ENCODE data around the gene C17orf114.

Gene C17orf114

DNA sequence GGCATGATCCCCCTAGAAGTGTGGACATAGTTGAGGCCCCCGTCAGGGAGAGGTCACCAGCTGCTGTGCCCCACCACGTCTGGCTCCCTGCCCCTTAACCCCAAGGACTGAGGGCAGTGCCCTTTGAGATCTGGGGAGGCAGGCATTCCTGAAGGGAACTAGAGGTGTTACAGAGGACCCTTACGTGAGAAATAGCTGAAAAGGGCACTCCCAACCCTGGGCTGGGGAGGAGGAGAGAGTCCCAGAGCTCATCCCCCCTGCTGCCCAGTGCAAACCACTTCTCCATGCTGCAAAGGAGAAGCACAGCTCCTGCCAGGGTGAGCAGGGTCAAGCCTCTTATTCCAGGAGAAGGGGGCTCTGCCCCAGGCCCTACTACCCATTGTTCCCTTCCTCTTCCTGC is 20.7 kb upstream of the C17orf114 start:
- DNase-seq = no peak

DNA sequence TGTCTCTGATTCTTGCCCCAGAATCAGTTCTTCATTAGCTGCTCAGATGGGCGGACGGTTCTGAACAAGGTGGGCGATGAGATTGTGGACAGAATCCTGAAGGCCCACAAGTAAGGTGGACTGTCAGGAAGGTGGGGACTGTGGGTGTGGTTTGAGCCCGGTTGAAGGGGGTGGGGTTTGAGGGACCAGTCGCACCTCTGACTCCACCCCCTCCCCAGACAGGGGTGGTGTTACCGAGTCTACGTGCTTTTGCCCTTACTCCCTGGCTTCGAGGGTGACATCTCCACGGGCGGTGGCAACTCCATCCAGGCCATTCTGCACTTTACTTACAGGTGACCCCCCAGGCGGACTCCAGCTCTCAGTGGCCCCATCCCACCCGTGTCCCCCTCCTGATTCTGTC is 16.1 kb upstream of the C17orf114 start:
- no peak for DNase-seq

DNA sequence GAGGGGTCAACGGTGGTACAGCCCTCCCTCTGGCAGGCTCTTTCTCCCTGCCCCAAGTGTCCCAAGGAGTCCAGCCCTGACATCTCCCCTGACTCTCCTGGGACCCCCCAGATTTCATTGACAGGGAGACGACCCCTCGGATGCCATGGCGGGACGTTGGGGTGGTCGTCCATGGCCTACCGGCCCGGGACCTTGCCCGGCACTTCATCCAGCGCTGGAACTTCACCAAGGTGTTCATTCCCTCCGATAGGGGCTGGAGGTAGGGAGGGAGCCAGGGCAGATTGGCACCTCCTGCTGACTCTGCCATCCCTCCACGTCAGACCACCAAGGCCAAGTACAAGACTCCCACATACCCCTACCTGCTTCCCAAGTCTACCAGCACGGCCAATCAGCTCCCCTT is 14.7 kb upstream of the C17orf114 start:
- DNase-seq = no peak

DNA sequence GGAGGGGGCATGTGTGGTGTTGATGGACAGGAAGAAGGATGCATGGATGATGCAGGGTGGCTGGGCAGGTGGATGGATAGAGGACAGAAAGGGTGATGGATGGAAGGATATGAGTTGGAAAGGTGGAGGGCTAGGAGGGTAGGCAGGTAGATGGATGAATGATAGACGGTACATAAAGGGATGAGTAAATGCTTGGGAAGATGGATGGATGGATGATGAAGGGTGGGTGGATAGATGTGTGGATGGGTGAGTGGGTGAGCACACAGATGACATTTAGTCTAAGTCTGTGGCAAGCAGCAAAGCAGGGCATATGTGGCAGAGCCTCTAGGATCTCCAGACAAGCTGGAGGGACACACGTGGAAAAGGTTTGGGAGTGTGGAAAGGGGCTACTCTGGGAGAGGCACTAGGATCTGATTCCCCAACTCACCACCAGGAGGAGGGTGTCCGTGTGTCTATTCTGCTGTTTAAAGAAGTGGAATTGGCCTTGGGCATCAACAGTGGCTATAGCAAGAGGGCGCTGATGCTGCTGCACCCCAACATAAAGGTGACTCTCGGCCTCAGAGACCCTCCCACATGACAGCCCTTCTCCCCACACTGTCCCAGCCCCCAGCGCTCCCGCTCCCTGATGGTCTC is 13.0 kb upstream of the C17orf114 start:
- no peak for DNase-seq

DNA sequence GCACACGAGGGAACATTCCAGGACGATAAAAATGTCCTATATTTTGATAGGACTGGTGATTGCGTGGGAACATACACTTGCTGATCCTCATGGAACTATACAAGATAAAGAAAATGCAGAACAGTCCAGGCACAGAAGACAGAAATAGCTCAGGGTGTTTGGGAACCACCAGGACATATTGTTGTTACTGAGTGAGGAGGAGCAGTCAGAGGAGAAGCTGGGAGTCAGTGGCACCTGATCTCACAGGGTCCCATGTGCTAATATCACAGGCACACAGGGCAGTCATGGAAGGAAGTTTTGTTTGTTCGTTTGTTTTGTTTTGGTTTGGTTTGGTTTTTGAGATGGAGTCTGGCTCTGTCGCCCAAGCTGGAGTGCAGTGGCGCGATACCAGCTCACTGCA is 10.6 kb upstream of the C17orf114 start:
- DNase-seq = no peak

DNA sequence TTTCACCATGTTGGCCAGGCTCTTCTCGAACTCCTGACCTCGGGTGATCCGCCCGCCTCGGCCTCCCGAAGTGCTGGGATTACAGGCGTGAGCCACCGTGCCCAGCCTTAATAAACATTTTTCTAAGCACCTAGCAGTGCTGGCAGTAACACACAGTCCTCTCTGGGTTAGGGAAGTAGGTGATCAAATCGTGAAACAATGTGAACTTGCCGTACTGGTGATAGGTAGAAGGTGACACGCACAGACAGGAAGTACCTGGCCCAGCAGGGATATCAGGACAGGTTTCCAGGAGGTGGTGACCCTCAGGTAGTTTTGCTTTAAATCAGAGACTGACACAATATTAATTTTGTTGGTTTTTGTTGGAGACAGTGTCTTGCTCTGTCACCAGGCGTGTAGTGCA is 9.3 kb upstream of the C17orf114 start:
- no peak for DNase-seq

DNA sequence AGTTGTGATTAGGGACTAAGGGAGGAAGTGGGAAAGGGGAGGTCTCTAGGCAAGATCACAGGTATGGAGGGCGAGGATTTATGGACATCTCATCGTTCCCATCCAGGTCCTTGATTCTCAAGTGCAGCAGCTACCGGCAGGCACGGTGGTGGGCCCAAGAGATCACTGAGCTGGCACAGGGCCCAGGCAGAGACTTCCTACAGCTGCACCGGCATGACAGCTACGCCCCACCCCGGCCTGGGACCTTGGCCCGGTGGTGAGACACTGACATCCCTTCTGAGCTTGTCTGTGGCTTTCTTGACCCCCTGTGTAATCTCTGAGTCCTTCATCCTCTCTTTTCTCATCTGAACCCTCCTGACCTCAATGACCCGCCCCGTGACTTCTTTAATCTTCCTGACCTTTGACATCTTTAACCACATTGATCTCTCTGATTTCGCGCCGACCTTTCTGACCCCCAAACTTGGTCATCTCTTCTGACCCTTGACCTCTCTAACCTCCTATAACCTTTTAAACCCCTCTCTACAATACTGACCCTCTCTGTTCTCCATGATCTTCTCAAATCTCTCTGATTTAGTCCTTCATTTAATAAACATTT is 8.7 kb upstream of the C17orf114 start:
- no peak for DNase-seq

DNA sequence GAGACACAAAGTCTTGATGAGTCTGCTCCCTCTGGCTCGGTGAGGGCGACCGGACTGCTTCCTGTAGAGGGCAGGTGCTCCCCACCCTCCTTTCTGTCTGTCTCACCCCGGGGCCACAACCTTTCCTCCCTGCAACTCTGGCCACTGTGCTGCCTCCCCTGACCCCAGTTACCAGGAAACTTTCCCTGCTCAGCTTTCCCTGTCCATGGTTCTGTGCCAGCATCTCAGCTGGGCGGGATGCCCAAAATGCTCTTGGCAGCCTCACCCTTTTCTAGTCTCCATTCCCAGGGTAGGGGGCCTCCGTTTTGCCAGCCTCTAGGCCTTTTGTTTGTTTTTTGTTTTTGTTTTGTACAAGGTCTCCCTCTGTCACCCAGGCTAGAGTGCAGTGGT is 6.2 kb upstream of the C17orf114 start:
- peak; percentile 72 for DNase-seq

DNA sequence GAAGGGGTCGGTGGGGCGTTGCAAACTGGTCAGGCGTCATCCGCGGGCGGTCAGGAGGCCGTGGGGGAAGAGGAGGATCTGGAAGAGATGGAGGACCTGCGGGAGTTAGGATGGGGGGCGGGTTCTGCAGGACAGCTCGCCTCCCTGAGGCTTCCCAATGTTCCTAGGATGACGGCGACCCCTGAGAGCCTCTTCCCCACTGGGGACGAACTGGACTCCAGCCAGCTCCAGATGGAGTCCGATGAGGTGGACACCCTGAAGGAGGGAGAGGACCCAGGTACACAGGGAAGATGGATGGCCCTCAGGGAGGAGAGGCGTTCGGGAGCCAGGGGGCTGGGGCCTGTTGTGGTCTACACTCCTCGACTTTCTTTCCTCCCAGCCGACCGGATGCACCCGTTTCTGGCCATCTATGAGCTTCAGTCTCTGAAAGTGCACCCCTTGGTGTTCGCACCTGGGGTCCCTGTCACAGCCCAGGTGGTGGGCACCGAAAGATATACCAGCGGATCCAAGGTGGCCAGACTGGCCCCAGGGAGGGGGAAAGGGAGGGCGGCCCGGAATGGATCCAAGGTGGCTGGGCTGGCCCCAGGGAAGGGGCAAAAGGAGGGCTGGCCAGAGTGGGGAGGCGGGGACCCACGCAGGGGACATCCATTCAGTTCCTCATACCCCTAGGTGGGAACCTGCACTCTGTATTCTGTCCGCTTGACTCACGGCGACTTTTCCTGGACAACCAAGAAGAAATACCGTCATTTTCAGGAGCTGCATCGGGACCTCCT is 5.7 kb upstream of the C17orf114 start:
- DNase-seq = no peak

DNA sequence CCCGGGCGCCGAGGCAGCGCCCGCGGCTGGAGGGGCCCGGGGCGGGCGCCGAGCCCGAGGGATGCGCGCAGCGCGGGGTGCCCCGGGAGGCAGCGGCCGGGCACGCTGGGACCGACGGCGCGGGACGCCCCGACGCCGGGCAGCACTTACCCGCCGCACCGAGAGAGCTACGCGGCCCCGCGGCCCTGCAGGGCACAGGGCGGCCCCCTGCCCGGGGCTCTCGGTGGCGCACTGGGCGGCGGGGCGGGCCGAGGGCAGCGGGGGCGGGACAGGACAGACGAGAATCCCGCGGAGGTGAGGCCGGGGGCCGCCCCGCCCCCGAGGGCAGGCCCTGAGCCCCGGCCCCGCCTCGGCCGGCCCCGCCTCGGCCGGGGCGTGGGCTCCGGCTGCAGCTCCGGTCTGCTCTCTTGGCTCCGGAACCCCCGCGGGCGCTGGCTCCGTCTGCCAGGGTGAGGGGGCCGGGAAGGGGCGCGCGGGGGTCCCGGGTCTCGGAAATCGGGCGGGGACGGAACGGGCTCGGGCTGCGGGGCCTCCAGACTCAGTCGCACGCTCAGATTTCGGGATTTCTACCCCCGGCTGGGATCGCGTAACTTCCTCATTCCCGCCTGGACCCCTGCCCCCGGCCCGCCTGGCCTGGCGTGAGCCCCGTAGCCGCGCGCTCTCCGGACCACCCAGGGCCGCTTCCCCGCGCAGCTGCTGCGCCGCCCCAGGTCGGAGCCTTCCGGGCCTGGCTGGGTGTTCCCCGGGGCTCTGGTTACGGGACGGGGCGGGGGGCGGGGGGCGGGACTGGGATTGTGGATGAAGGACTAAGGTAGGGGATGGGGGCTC is 4.9 kb upstream of the C17orf114 start, which contains the start of gene PLD2:
PLD2 (plus strand) TSS at position 376 of the 828 bp plus-strand sequence. CDS start 621 bp downstream, outside the sequence.
- DNase-seq = peak; percentile 63

DNA sequence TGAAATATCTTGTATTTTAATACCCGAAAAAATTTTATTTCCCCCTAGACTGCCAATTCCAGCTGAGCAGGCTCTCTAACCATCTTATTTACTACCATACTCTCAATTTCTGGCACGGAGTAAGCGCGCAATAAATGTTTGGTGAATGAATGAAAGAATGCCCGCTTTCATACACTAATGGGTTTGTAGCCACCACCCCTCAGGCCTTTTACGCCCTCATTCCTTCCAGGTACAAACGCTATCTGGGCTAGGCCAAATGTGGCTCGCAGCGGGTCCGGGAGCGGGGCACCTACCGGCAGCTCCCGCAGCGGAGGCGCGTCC is 4.3 kb upstream of the C17orf114 start:
- no peak for DNase-seq

DNA sequence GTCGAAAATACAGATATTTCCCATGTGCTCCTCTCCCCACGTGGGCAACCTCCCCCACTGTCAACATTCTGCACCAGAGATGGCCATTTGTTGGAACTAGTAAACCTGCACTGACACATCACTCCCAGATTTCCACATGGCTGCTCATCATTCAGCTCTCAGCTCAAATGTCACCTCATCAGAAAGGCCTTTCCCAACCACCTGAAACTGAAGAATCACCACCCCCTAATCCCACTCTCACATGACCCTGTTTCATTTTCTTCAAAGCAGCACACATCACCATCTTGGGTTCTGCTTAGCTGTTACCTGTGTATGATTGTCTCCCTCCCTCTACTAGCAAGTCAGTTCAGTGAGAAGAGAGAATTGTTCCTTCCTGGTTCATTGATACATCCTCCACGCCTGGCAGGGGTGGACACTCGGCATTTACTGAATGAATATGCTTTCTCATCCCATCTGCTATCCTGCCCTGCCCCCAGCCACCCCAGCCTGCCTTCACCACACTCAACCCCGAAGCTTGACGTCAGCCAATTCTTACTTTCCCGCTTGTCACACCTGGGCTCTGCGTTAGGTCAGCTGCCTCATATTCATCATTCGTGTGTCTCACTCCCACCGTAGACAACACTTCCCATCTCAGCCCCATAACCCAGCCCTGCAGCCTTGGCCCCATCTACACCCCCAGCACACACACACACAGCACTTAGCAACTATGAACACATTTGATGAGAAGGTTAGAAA is 1.5 kb downstream of the C17orf114 start:
- DNase-seq = no peak

DNA sequence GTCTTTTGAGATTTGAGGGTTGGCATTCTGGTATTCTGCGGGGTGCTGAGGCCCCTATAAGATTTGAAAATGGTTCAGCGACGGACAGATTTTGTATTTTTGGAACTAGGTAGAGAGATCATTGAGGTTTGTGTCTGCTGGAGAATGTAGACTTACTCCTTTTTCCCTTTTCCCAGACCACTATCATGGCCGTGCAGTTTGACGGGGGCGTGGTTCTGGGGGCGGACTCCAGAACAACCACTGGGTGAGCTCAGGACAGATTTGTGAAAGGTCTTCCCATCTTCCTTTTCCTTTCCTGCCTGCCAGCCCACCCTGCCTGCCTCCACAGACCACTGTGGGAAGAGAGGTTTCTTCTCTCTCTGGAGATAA is 5.6 kb downstream of the C17orf114 start:
- no peak for DNase-seq

DNA sequence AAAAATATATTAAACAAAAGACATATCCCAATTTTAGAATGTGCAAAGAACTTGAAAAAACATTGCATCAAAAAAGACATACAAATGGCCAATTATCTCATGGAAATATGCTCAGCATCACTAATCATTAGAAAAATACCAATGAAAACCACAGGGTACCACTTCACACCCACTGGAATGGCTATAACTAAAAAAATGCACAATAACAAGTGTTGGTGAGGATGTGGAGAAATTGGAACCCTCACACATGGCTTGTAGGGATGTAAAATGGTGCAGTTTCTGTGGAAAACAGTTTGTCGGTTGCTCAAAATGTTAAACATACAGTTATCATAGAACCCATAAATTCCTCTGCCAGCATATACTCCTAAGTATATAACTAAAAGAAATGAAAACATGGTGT is 7.0 kb downstream of the C17orf114 start:
- DNase-seq = no peak

DNA sequence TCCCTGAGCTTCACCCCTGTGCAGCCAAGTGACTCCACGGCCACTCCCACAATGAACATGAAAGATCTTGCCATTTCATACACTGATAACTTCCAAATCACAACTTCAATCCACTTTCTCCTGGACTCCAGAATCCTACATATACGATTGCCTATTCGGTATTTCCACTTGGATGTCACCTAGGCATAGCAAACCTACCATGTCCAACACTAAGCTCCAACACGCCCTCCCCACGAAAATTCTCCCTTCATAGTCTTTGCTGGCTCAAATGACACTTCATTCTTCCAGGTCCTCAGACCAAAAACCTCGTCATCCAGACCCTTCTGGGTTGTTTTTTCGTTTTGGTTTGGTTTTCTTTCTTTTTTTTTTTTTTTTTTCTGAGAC is 11.4 kb downstream of the C17orf114 start:
- no peak for DNase-seq

DNA sequence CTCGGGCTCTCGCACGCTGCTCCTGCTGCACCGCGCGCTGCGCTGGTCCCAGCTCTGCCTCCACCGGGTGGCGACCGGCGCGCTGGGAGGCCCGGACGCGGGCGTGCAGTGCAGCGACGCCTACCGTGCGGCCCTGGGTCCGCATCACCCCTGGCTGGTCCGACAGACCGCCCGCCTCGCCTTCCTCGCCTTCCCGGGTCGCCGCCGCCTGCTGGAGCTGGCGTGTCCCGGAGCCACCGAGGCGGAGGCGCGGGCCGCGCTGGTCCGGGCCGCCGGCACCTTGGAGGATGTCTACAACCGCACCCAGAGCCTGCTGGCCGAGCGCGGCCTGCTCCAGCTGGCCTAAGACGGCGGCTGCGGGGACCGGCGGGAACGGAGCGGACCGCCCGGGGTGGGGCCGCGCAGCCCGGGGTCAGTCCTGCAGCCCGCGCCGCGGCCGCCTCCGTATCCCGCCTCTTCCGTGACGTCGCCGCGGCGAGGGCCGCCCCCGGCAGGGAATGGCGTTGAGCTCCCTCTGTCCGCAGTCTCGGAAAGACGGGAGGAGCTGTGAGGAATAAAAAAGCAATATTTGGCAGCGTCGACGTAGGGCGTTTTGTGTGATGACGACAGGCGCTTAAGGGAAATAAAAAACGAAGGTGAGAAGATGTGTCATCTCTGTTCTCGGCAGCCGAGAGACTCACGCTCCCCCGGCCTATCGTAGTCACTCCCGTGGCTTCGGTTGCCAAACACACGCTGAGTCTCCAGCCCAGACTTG is 12.0 kb downstream of the C17orf114 start:
- DNase-seq = peak; percentile 70

DNA sequence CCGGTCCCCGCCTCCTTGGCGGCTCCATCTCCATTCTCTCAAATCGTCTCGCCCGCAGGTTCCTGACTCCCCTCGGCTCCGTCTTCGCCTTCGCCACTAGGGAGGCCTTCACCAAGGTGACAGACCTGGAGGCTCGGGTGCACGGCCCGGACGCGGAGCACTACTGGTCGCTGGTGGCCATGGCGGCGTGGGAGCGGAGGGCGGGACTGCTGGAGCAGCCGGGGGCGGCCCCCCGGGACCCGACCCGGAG is 12.5 kb downstream of the C17orf114 start:
- DNase-seq = no peak

DNA sequence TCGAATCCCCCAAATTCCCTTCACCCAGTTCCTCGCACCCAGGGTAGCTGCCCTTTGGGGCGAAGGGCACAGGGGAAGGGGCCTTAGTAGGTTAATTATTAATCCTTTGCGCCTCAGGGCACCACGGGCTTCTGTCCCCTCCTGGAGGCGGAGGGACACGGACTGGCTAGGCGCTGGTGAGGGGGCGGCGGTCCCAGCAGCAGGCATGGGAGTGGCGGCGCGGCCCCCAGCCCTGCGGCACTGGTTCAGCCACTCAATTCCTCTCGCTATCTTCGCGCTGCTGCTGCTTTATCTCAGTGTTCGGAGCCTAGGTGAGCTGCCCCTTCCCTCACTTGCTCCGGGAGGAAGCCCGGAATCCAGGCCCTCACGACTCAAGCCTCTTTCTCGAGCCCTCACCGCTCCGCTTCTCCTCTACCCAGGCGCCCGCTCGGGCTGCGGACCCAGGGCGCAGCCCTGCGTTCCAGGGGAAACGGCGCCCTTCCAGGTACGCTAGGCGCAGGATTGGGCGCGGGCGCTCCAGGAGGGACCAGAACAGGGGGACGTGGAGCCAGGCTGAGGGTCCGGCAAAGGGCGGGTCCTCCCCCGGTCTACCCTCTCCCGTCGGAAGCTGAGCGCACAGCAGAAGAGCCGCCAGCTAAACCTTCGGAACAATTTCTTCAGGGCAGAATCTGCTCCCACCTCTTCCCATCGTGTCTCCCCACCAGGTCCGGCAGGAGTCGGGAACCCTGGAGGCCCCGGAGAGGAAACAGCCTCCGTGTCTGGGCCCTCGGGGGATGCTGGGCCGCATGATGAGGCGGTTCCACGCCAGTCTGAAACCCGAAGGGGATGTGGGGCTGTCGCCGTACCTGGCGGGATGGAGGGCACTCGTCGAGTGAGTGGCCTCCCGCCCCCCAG is 13.1 kb downstream of the C17orf114 start, which contains the start of gene GLTPD2:
GLTPD2 (plus strand) TSS at position 158 of the 894 bp plus-strand sequence; CDS start at position 206, 48 bp downstream.
- no peak for DNase-seq

DNA sequence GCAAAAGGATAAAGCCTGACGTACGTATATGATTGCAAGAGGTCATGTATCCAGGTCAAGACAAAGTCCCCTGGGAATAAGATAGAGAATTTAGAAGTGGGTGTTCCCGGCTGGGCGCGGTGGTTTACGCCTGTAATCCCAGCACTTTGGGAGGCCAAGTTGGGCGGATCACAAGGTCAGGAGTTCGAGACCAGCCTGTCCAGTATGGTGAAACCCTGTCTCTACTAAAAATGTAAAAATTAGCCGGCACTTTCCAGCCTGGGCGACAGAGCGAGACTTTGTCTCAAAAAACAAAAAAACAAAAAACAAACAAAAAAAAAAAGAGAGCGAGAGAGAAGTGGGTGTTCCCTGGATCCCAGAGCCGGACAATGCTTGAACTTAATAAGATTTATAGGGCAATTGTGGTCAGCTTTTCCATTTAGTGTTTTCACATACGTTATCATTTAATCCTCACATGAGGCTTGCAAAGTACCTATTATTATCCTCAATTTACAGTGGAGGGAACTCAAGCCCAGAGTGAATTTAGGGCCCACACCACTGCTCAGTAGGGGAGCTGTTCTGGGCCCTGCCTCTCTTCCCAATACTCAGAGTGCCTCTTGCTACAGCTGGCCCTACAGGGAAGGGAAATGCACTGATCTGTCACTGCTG is 13.8 kb downstream of the C17orf114 start:
- no peak for DNase-seq

DNA sequence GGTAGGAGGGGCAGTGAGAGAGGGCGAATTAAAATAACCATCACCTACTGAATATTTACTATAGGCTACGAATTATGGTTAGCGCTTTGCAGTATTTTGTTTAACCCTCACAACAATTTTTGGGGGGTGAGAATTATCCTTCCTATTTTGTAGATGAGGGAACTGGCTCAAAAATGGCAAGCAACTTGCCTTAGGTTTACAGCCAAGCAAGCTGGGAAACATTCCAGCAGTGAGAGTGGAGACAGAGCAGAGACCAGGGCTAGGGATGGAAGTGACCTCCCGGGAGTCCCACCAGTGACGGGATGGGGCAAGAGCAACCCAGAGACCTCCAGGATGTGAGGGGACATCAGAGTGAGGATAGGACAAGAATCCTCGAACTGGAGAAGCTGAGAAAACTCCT is 15.6 kb downstream of the C17orf114 start:
- no peak for DNase-seq

DNA sequence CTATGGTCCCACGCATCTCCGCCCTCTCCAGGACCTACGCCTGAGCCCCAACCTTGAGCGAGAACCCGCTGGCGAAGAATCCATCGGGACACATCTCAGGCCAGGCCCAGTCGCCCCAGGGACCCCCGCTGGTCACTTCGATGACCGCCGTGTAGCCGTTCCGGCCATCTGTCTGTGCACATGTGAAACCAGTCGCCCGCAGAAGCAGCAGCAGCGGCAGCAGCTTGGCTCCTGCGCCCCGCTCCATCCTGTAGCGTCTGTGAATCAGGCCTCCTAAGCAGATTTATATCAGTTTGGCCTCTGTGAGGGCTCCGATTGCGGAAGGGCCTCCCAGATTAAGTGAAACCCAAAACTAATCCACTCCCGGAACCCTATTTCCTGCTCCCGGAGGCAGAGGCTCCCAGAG is 16.0 kb downstream of the C17orf114 start, which contains the start of gene VMO1:
VMO1 (minus strand) TSS at position 259 of the 406 bp plus-strand sequence; CDS start at position 247, 12 bp downstream.
- no peak for DNase-seq
